Osteoblast (primary cell): Measurements from ENCODE around the gene OXER1. TPM values are rescaled to one million over a fixed set of nuclear protein-coding genes. Genes with fewer than 3 reads are reported as not detected.

Experiments used
- DNase-seq: peaks from one replicate; pipeline ENCODE4 v3.0.0; 2011; ENCODE audit warnings: low spot score, mixed read lengths; ENCODE audit not compliant: insufficient read length; ENCODE audit errors: missing footprints
- H2AFZ ChIP-seq: 2 replicates; pipeline ENCODE4 v1.6.0; 2011; ENCODE audit warnings: mild to moderate bottlenecking, low read length
- H3K27ac ChIP-seq: 2 replicates; pipeline ENCODE4 v1.5.1; 2011; ENCODE audit warnings: mild to moderate bottlenecking, low read depth, low read length, moderate library complexity
- H3K27me3 ChIP-seq: 2 replicates; pipeline ENCODE4 v1.6.0; 2012; ENCODE audit warnings: mild to moderate bottlenecking, control low read depth, inconsistent platforms, low read length, moderate library complexity; ENCODE audit not compliant: insufficient read depth
- H3K36me3 ChIP-seq: 2 replicates; pipeline ENCODE4 v1.5.1; 2011; ENCODE audit warnings: mild to moderate bottlenecking, low read length, control low read depth, moderate library complexity; ENCODE audit not compliant: insufficient read depth
- H3K4me1 ChIP-seq: 2 replicates; pipeline ENCODE4 v1.5.1; 2011; ENCODE audit warnings: mild to moderate bottlenecking, low read length, control low read depth, moderate library complexity; ENCODE audit not compliant: insufficient read depth
- H3K4me2 ChIP-seq: 2 replicates; pipeline ENCODE4 v1.6.0; 2011; ENCODE audit warnings: mild to moderate bottlenecking, low read length; ENCODE audit not compliant: insufficient read depth
- H3K4me3 ChIP-seq: fragments of 200-600 bp; sonication (generic); 3 replicates; pipeline ENCODE4 v1.5.1; 2012; ENCODE audit warnings: mild to moderate bottlenecking, low read length, inconsistent platforms; ENCODE audit not compliant: insufficient read depth
- H3K79me2 ChIP-seq: 2 replicates; pipeline ENCODE4 v1.6.0; 2012; ENCODE audit warnings: mild to moderate bottlenecking, low read length, control low read depth, inconsistent platforms; ENCODE audit not compliant: insufficient read depth
- H3K9me3 ChIP-seq: 2 replicates; pipeline ENCODE4 v1.5.1; 2011; ENCODE audit warnings: low read depth, low read length, control low read depth
- H4K20me1 ChIP-seq: 2 replicates; pipeline ENCODE4 v1.6.0; 2012; ENCODE audit warnings: mild to moderate bottlenecking, low read length, control low read depth; ENCODE audit not compliant: insufficient read depth
- CTCF ChIP-seq: IDR thresholded peaks from 2 replicates; pipeline ENCODE4 v1.5.1; 2011; ENCODE audit warnings: mild to moderate bottlenecking, low read depth, low read length, moderate library complexity; ENCODE audit errors: extremely low read depth
- total RNA-seq: library from RNA; depleted of rRNA; stranded (reverse); fragments of >200 nt; gene quantifications from 2 replicates; pipeline ENCODE4 v1.2.3, GENCODE V29; 2012

OXER1 gene
- total RNA-seq, 1 donor = not detected

GRCh38 chr2:42788478-42788793 lies 24.5 kb upstream of the OXER1 start:
- Histone ChIP-seq H2AFZ (no peak overlapping the region), H3K27me3 (peaks cover 13% of the 10 kb centered on the region), H3K79me2 (no peaks in the 10 kb centered on the region), H4K20me1 (no peaks in the 10 kb centered on the region), H3K4me3 (no peak overlapping the region), H3K27ac (no peak overlapping the region), H3K4me1 (peaks cover 3% of the 10 kb centered on the region), H3K4me2 (no peak overlapping the region), H3K36me3 (no peaks in the 10 kb centered on the region), H3K9me3 (no peaks in the 10 kb centered on the region)
- DNase-seq = no peak
- TF ChIP-seq CTCF = no peak

GRCh38 chr2:42787788-42788477 lies 24.0 kb upstream of the OXER1 start:
- H3K4me1 ChIP-seq = no peaks in the 10 kb centered on the region
- no peaks in the 10 kb centered on the region for H4K20me1 ChIP-seq
- H3K27me3 ChIP-seq = peaks cover 10% of the 10 kb centered on the region
- H3K4me2 ChIP-seq = no peak overlapping the region
- no peak overlapping the region for H3K4me3 ChIP-seq
- H3K27ac ChIP-seq = no peak overlapping the region
- H3K36me3 ChIP-seq = no peaks in the 10 kb centered on the region
- no peaks in the 10 kb centered on the region for H3K9me3 ChIP-seq
- DNase-seq = peak; percentile 22
- no peak overlapping the region for H2AFZ ChIP-seq
- H3K79me2 ChIP-seq = no peaks in the 10 kb centered on the region
- no peak for TF ChIP-seq CTCF

- Histone ChIP-seq H3K79me2 (no peaks in the 10 kb centered on the region), H4K20me1 (no peaks in the 10 kb centered on the region), H3K36me3 (no peaks in the 10 kb centered on the region), H3K4me1 (no peaks in the 10 kb centered on the region), H3K27me3 (peaks cover 10% of the 10 kb centered on the region), H3K4me2 (no peak overlapping the region), H3K4me3 (no peak overlapping the region), H3K9me3 (no peaks in the 10 kb centered on the region), H3K27ac (no peak overlapping the region), H2AFZ (no peak overlapping the region)
- TF ChIP-seq CTCF = no peak
- DNase-seq = peak; percentile 42
Measured at GRCh38 chr2:42787424-42787787, 23.5 kb upstream of the OXER1 start.

GRCh38 chr2:42786561-42787345 lies 22.8 kb upstream of the OXER1 start:
- peak; percentile 59 for DNase-seq
- H3K27me3 ChIP-seq = peaks cover 6% of the 10 kb centered on the region
- no peak overlapping the region for H2AFZ ChIP-seq
- no peaks in the 10 kb centered on the region for H4K20me1 ChIP-seq
- no peak overlapping the region for H3K27ac ChIP-seq
- TF ChIP-seq CTCF = no peak
- no peak overlapping the region for H3K4me3 ChIP-seq
- H3K4me1 ChIP-seq = no peaks in the 10 kb centered on the region
- H3K79me2 ChIP-seq = no peaks in the 10 kb centered on the region
- no peaks in the 10 kb centered on the region for H3K9me3 ChIP-seq
- no peak overlapping the region for H3K4me2 ChIP-seq
- H3K36me3 ChIP-seq = no peaks in the 10 kb centered on the region
